LNCaP clone FGC (cell line): ENCODE results near the gene HSD3B7.
"Not testable (repeated sequence)": the region's sequence is repeated elsewhere in the genome, so short reads cannot be mapped to it uniquely, and the experiment has no call there.

Experiments used
- DNase-seq: peaks from one replicate; pipeline ENCODE4 v3.0.0-alpha.2; 2011; ENCODE audit warnings: low read depth
- H3K4me3 ChIP-seq: 2 replicates; pipeline ENCODE4 v1.5.1; 2011; ENCODE audit warnings: mild to moderate bottlenecking, low read depth, low read length, control low read depth
- TF ChIP-seq, protein P1 (sequence below): IDR thresholded peaks from 2 replicates; pipeline ENCODE4 v1.5.1; 2012; ENCODE audit warnings: mild to moderate bottlenecking; ENCODE audit not compliant: control insufficient read depth, insufficient read depth; ENCODE audit errors: extremely low read depth

HSD3B7 gene

DNA sequence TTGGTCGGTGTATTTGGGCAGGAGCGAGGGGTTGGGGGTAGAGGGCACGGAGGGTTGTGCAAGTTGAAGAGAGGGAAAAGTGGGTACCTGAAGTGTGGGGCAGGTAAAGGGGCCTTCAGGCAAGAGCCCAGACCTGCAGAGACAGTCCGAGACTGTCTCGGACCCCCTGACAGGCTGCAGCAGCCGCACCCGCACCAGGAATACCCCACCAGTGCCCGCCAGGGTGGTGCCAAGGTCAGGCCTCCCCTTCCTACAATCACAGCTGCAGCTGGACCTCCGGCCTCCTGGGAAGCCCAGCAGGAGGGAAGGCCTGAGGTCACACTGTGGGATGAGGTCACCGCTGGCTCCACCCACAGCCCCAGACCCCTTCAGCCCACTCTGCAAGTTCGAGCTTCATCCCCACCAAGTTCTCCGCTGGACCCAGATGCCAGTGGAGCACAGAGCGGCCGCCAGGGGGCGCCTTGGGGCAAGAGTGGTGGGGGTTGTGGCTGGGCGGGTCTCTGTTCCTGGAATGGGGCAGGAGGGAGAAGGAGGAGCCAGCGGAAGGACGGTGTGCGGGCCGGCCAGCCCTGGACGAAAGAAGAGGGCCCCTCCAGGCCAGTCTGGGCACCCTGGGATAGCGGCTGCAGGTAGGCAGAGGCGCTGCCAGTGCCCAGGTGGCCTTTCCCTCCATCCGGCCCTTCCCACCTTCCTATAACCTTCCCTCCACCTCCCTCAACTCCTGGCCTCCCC is at the start of gene HSD3B7:
TSS of gene HSD3B7 (plus strand) at position 539 of the 732 bp plus-strand sequence. CDS start 452 bp downstream, outside the sequence.
- DNase-seq: peak; percentile 33
- TF ChIP-seq, protein P1, sequence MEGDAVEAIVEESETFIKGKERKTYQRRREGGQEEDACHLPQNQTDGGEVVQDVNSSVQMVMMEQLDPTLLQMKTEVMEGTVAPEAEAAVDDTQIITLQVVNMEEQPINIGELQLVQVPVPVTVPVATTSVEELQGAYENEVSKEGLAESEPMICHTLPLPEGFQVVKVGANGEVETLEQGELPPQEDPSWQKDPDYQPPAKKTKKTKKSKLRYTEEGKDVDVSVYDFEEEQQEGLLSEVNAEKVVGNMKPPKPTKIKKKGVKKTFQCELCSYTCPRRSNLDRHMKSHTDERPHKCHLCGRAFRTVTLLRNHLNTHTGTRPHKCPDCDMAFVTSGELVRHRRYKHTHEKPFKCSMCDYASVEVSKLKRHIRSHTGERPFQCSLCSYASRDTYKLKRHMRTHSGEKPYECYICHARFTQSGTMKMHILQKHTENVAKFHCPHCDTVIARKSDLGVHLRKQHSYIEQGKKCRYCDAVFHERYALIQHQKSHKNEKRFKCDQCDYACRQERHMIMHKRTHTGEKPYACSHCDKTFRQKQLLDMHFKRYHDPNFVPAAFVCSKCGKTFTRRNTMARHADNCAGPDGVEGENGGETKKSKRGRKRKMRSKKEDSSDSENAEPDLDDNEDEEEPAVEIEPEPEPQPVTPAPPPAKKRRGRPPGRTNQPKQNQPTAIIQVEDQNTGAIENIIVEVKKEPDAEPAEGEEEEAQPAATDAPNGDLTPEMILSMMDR: peak; percentile 90
- peak within 1 kb of the TSS; percentile 60 for H3K4me3 ChIP-seq

DNA sequence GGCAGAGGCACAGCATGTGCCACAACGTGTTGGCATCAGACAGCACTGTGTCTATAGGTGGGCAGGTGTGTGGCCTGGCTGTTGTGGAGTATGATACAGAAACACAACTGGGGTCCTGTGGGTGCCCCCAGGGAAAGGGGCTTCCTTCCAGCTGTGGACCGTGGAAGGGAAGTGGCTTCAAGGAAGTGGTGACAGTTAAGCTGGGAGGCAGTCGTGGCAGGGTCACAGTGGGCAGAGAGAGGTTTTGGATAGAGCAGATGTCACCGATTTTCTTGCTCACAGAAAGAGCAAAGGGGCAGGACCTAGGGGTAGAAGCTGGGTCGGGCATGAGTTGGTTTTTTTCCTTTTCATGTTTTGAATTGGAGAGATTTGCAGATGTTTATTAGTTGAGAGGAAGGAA is 47.3 kb upstream of the HSD3B7 start:
- TF ChIP-seq, protein P1: no peak
- no peak overlapping the region for H3K4me3 ChIP-seq
- DNase-seq: no peak

DNA sequence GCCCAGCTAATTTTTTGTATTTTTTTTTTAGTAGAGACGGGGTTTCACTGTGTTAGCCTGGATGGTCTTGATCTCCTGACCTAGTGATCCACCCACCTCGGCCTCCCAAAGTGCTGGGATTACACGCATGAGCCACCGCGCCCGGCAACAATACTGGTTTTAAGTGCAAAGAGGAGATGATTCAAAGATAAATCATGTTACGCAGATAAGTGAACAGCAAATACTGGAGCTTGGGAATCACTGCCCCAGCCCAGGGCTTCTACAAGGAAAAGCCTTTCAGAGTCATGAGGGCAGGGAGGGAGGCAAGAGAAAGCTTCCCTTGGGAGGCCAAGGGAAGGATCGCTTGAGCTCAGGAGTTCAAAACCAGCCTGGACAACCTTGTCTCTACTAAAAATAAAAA is 45.4 kb upstream of the HSD3B7 start:
- DNase-seq, H3K4me3 ChIP-seq: not testable (repeated sequence)

DNA sequence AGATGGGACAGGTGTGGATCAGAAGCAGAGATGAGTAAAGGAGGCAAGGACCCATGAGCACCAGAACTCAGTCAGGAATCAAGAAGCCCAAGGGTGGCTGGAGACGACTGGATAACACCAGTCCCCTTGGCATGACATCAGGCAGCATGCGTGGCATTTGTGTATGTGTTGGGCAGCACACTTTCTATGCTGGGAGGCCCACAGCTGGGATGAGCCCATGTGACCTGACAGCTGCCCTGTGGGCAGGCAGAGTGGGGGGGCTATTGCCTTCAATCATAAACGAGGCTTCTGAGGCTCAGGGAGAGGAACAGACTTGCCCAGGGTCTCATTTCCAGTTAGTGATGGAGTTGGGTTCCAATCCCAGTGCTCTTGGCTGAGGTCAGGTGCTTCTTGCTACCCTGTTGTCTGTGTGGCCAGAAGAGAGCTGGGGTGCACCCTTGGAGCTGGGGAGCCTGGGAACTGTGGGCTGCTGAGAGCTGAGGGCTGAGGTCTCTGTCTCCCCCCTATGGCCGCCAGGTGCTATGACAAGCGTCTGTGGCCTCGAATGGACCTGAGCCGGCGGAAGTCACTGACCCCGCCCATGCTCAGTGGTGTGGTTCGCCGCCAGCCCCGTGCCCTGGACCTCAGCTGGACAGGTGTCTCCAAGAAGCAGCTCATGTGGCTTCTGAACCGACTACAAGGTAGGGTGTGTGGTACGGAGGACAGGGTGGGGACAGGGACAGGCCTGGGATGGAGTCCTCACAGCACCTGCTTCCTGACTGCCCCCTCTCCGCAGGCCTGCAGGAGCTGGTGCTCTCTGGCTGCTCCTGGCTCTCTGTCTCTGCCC is 43.2 kb upstream of the HSD3B7 start:
- TF ChIP-seq, protein P1: peak; percentile 84
- H3K4me3 ChIP-seq: no peak overlapping the region
- no peak for DNase-seq

DNA sequence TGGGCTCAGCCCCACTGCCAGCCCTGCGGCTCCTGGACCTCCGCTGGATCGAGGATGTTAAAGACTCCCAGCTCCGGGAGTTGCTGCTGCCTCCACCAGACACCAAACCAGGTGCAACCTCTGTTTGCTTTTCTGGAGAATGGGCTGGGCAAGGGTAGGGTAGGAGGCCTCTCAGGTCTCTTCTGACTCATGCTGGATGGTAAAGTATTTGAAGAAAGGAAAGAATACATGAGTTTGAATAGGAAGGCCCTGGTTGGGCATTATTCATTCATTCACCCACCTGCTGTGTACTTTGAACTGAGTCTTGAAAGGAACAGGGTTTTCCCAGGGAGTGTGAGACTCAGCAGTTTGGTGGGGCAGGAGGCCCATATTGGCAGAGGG is 42.6 kb upstream of the HSD3B7 start:
- no peak for DNase-seq
- no peak overlapping the region for H3K4me3 ChIP-seq
- TF ChIP-seq, protein P1: no peak

DNA sequence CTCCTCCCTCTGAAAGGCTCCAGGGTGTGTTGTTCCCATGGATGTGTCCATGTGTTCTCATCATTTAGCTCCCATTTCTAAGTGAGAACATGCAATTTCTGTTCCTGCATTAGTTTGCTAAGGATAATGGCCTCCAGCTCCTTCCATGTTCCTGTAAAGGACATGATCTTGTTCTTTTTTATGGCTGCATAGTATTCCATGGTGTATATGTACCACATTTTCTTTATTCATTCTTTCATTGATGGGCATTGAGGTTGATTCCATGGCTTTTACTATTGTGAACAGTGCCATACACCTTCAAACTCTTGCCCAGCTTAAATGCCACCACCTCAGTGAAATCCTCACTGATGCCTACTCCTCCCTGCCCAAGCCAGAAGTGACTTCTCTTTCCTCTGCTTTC is 40.7 kb upstream of the HSD3B7 start:
- no peak for DNase-seq
- H3K4me3 ChIP-seq: no peak overlapping the region
- TF ChIP-seq, protein P1: no peak

DNA sequence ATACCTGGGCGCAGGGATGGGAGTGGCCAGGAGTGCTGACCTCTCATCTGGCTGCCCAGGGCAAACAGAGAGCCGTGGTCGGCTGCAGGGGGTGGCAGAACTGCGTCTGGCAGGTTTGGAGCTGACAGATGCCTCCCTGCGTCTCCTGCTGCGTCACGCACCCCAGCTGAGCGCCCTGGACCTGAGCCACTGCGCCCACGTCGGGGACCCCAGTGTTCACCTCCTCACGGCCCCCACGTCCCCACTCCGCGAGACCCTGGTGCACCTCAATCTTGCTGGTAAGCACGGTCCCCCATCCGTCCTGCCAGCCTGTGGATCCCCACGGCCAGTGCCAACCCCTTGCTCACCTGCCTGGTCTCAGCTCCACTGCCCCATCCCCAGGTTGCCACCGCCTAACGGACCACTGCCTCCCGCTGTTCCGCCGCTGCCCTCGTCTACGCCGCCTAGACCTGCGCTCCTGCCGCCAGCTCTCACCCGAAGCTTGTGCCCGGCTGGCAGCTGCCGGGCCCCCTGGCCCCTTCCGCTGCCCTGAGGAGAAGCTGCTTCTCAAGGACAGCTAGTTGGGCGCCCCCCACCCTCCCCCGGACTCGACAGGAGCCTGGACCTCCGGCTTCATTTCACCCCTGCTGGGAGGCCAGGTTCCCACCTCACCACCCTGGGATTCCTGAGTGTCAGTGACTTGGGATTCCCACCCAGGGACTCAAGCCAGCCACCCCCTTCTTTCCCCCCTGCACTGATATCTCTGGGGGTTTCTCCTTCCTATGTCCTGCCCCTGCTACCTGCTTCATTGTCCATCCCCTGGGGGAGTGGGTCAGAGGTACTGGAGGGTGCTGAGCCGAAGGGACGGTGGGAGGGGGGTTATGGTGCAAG is 38.1 kb upstream of the HSD3B7 start:
- TF ChIP-seq, protein P1: no peak
- no peak for DNase-seq
- no peak overlapping the region for H3K4me3 ChIP-seq
